Keratinocyte (primary cell): Measurements from ENCODE around the gene AP2A2.

Source experiments
- CTCF ChIP-seq, 3 experiments: IDR thresholded peaks in 1 of 3; conservative IDR thresholded peaks in 1 of 3; optimal IDR thresholded peaks in 1 of 3; 2 replicates in 2 of 3; 3 replicates in 1 of 3; pipeline versions ENCODE3 to v1.5.1; 2011; ENCODE audit warnings: low read length in 3 of 3, mild to moderate bottlenecking in 3 of 3, moderate library complexity in 2 of 3, control low read depth in 1 of 3, inconsistent platforms in 1 of 3; ENCODE audit not compliant: insufficient read depth in 2 of 3; ENCODE audit errors: extremely low read depth in 1 of 3
- EZH2 ChIP-seq: IDR thresholded peaks from one replicate; pipeline ENCODE4 v1.6.1; 2012; ENCODE audit warnings: inconsistent platforms, mild to moderate bottlenecking, low read length, moderate library complexity

- TF ChIP-seq CTCF (optimal IDR thresholded peaks at IDR 0.05 in 1 of 3, IDR thresholded peaks at IDR 0.05 in 1 of 3, conservative IDR thresholded peaks at IDR 0.05 in 1 of 3; ENCODE audit: extremely low read depth in 1 of 3, insufficient read depth in 2 of 3, low read length in 3 of 3) (no peak), EZH2 (no peak)
Measured at GRCh38 chr11:1042626-1043562, 117.2 kb downstream of the AP2A2 start.
